GM21515 (cell line): ENCODE measurements around the gene SPINK13.
"Not testable (repeated sequence)": the region's sequence is repeated elsewhere in the genome, so short reads cannot be mapped to it uniquely, and the experiment has no call there.

ENCODE experiments used
- ATAC-seq: cut with Tn5 transposase; IDR thresholded peaks from one replicate; pipeline ENCODE4 v1.9.1; 2021; ENCODE audit not compliant: unreplicated experiment

Gene SPINK13

GRCh38 chr5:148268566-148268965 lies at the start of gene SPINK13:
Gene SPINK13, plus strand, starts transcription at chr5:148268794. Its CDS starts 1,279 bp downstream, at chr5:148270073.
- no peak for ATAC-seq

- no peak for ATAC-seq
Measured at GRCh38 chr5:148221508-148221907, 47.1 kb upstream of the SPINK13 start.

- no peak for ATAC-seq
Measured at GRCh38 chr5:148224117-148224742, 44.4 kb upstream of the SPINK13 start.

- ATAC-seq = no peak
Measured at GRCh38 chr5:148228392-148228984, 40.1 kb upstream of the SPINK13 start.

GRCh38 chr5:148229840-148230239 lies 38.8 kb upstream of the SPINK13 start:
- ATAC-seq = no peak

- ATAC-seq = no peak
Measured at GRCh38 chr5:148230240-148230639, 38.4 kb upstream of the SPINK13 start.

GRCh38 chr5:148237785-148238417 lies 30.7 kb upstream of the SPINK13 start:
- no peak for ATAC-seq

- no peak for ATAC-seq
Measured at GRCh38 chr5:148238418-148238794, 30.2 kb upstream of the SPINK13 start, which contains the start of gene MARCOL. Gene MARCOL, plus strand, starts transcription at chr5:148238525. Its CDS starts 73 bp downstream, at chr5:148238598.

- no peak for ATAC-seq
Measured at GRCh38 chr5:148248894-148249293, 19.7 kb upstream of the SPINK13 start.

- no peak for ATAC-seq
Measured at GRCh38 chr5:148255456-148255855, 13.1 kb upstream of the SPINK13 start.

GRCh38 chr5:148259288-148259687 lies 9.3 kb upstream of the SPINK13 start:
- no peak for ATAC-seq

- ATAC-seq = no peak
Measured at GRCh38 chr5:148261221-148261620, 7.4 kb upstream of the SPINK13 start.

GRCh38 chr5:148267962-148268361 lies 632 bp upstream of the SPINK13 start:
- ATAC-seq = no peak

GRCh38 chr5:148275129-148275528 lies 6.5 kb downstream of the SPINK13 start:
- not testable (repeated sequence) for ATAC-seq

GRCh38 chr5:148280893-148281292 lies 12.3 kb downstream of the SPINK13 start:
- not testable (repeated sequence) for ATAC-seq

GRCh38 chr5:148281336-148281735 lies 12.7 kb downstream of the SPINK13 start:
- ATAC-seq = not testable (repeated sequence)

- no peak for ATAC-seq
Measured at GRCh38 chr5:148290271-148291195, 21.9 kb downstream of the SPINK13 start.

GRCh38 chr5:148297731-148298130 lies 29.1 kb downstream of the SPINK13 start:
- no peak for ATAC-seq

GRCh38 chr5:148306446-148306845 lies 37.9 kb downstream of the SPINK13 start:
- no peak for ATAC-seq

- ATAC-seq = no peak
Measured at GRCh38 chr5:148309019-148309418, 40.4 kb downstream of the SPINK13 start.

GRCh38 chr5:148309746-148310145 lies 41.2 kb downstream of the SPINK13 start:
- no peak for ATAC-seq
